ENCODE results near the gene WBP4. TPM values are rescaled to one million over a fixed set of nuclear protein-coding genes. Genes with fewer than 3 reads are reported as not detected.
A peak's percentile ranks its signal among the peaks of the same experiment; 100 is the strongest.

WBP4 gene, protein sequence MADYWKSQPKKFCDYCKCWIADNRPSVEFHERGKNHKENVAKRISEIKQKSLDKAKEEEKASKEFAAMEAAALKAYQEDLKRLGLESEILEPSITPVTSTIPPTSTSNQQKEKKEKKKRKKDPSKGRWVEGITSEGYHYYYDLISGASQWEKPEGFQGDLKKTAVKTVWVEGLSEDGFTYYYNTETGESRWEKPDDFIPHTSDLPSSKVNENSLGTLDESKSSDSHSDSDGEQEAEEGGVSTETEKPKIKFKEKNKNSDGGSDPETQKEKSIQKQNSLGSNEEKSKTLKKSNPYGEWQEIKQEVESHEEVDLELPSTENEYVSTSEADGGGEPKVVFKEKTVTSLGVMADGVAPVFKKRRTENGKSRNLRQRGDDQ
- 10.5 and 15.7 TPM in 2 replicates for total RNA-seq (2014; rRNA removed; shearing (Covaris generic); ENCODE audit: low replicate concordance)

DNA sequence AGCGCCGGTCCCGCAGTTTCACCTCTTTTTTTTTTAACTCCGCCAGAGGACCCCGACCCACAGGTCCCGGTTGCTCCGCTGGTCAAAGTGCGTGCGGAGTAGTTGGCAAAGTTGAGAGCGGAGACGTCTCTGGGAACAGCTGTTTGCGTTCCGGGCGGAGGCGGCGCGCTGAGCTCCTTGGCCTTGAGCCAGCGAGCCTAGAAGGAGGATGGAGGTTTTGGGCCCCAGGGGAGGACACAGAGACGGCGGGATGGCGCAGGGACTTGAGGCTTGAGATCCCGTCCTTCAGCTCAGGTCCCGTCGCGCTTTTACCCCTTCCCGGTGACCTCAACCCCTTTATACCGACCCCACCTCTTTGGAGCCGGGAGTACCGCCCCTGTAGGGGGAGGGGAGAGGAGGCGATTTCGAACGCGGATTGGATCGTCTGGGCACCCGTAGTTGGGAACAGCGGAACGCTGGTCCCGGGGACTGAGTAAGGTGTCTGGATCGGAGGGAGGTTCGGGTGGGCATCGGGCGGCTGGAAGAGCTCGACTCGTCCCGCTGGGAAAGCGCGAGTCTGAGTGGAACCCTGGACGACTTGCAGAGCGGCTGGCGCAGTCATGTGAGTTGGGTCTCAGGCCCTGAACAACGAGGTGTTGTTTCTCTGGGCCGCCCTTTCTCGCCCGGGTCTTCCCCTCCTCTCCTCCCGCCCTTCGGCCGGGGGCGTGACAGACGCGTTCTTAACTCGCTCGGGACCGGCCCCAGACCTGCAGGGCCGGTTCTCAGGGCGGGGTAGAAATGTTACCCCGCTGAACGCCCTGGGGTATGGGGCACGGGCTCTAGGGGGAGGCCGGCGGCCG is at the start of gene WBP4:
WBP4 (plus strand) TSS at position 435 of the 839 bp plus-strand sequence; CDS start at position 600, 165 bp downstream.
- H3K9me3 ChIP-seq = no peaks in the 10 kb centered on the region
- H3K27me3 ChIP-seq = no peaks in the 10 kb centered on the region
- peaks cover 25% of the 10 kb centered on the region for H3K36me3 ChIP-seq
- H3K4me3 ChIP-seq = peak within 1 kb of the TSS; percentile 92
- peak; percentile 93 for DNase-seq

DNA sequence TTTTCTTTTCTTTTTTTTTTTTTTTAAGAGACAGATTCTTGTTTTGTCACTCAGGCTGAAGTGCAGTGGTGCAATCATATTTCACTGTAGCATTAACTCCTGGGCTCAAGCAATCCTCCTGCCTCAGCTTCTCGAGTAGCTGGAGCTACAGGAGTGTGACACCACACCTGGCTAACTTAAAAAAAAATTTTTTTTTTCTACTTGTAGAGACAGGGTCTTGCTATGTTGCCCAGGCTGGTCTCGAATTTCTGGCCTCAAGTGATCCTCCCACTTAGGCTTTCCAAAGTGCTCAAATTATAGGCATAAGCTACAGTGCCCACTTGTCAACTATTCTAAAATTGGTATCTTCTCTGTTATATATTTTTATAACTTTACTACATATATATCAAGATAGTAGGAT is 48.8 kb upstream of the WBP4 start:
- no peak overlapping the region for H3K4me3 ChIP-seq
- H3K27me3 ChIP-seq = no peaks in the 10 kb centered on the region
- no peaks in the 10 kb centered on the region for H3K9me3 ChIP-seq
- H3K36me3 ChIP-seq = no peaks in the 10 kb centered on the region
- DNase-seq = no peak

DNA sequence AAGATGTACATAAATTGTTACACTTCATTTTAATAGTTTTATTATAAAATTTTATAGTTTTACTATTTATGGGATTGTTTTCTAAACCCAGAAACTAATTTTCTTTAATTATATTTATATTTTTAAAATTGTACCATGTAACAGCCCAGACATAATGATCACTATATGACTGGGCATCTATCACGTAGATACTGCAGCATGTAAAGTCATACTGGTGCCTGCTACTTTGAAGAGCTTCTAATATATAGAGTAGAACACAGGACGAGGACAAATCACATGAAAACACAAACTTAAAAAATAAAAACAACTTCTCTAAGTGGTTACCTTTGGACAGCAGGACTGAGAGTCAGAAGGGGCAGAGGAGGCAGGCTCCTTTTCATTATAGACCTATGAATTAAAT is 47.5 kb upstream of the WBP4 start:
- no peaks in the 10 kb centered on the region for H3K27me3 ChIP-seq
- DNase-seq = no peak
- no peak overlapping the region for H3K4me3 ChIP-seq
- no peaks in the 10 kb centered on the region for H3K36me3 ChIP-seq
- H3K9me3 ChIP-seq = no peaks in the 10 kb centered on the region

DNA sequence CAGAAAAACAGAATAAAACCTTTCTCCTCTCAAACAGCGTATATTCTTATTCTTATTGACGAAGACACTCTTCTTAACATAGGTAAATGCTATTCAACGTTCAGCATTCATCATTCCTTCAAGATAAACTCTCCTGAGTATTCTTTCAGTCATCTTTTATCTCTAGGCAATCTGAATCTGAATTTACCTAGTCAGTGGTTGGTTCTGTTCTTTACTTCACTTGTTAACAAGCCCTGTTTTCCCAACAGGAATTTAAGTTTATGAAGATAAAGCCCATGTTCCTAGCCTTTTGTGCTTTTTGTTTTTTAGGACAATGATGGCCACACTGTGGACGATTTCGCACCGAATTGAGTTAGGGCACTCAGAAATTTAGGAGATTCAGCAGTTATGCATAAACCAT is 45.4 kb upstream of the WBP4 start:
- no peak overlapping the region for H3K4me3 ChIP-seq
- H3K27me3 ChIP-seq = no peaks in the 10 kb centered on the region
- no peaks in the 10 kb centered on the region for H3K36me3 ChIP-seq
- no peaks in the 10 kb centered on the region for H3K9me3 ChIP-seq
- no peak for DNase-seq

DNA sequence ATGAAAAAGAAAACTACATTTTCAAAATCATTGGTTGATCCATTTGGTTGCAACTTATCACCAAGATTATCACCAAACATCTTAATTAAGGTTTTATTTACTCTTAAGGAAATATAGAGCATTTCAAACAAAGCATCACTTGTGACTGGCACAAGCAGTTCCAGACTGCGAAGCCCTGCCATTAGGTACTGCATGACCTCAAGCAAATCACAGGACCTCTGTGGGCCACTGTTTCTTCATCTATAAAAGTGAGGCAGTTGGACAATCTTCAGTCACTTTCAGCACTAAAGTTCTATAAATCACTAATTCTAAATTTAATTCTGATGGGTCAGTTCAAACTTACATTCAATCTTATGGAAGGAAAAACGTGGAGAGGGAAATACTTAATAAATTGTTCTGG is 44.1 kb upstream of the WBP4 start:
- H3K9me3 ChIP-seq = no peaks in the 10 kb centered on the region
- no peak overlapping the region for H3K4me3 ChIP-seq
- DNase-seq = no peak
- no peaks in the 10 kb centered on the region for H3K36me3 ChIP-seq
- H3K27me3 ChIP-seq = no peaks in the 10 kb centered on the region

DNA sequence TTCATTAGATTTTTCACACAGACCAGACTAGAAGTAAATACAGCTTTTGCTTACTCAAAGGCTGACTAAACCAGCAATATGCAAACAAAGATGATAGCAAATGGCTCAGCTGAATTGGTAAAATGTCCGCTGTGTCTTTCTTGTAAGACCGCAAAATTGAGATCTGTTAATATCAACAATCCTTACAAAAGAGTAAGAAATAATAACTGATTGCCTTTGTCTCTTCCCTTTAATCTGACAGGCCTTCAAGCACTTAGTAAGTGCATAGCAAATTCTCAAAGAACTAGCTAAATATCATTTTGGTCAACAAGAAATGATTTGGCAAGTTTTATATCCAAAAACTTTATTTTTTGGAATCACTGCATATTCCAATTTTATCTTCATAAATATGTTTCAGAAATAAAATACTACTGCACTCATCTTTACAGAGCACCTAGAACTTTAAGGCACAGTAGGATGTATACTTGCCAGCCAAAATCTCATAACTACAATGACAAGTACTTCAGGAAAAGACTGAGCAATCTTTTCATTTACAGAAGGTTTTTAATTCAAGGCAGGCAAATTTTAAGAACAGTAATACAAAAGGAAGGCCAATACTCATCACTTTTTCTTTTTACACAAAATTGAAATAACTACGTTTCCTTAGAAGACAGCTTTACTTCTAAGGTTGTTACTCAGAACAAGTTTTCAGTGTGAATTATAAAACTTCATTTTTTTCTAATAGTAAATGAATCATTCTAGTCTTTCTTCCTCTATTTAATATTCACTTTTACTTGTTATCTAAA is 43.3 kb upstream of the WBP4 start:
- Histone ChIP-seq H3K9me3 (no peaks in the 10 kb centered on the region), H3K27me3 (no peaks in the 10 kb centered on the region), H3K36me3 (no peaks in the 10 kb centered on the region), H3K4me3 (peak overlapping the region; percentile 33)
- no peak for DNase-seq

DNA sequence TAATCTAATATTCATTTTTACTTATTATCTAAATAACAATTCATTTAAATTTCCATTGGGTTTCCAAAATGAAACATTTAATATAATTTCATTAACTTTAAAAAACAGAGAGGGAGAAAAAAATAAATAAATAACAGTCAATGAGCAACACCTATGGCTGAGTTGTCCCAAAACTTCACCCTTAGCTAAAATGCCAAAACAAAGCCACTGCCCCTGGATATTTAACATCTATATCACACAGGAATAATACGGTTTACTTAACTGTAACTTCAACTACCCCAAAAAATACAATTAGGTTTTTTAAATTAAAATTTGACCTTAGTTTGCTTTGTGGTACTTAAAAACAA is 42.7 kb upstream of the WBP4 start:
- no peaks in the 10 kb centered on the region for H3K36me3 ChIP-seq
- H3K9me3 ChIP-seq = no peaks in the 10 kb centered on the region
- H3K4me3 ChIP-seq = peak overlapping the region; percentile 33
- H3K27me3 ChIP-seq = no peaks in the 10 kb centered on the region
- no peak for DNase-seq

DNA sequence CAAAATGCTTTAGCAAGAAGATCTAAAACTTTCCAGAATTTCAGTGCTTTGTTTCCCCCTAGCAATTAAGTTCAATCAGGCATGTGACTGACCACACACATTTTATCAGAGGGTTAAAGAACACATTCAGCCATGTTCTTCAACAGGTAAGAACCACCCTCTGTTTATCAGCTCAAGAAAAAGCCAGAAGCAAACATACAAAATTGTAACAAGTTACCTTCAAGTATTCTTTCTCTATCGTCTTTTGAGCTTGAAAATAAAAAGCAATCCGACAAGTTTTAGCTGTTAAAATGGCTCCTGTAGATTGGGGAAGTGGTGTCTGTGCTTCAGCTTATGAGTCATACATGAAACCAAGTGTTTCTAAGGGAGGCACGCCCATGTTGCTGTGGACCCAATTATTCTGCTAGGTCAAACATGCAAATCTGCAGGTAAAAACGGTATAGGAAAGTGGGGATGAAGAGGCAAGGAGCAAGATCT is 42.3 kb upstream of the WBP4 start, which contains the start of gene ELF1:
ELF1 (minus strand) TSS at position 306 of the 477 bp plus-strand sequence. CDS start 37,262 bp downstream, outside the sequence.
- peak; percentile 45 for DNase-seq
- H3K4me3 ChIP-seq = peak within 1 kb of the TSS; percentile 33
- no peaks in the 10 kb centered on the region for H3K9me3 ChIP-seq
- no peaks in the 10 kb centered on the region for H3K36me3 ChIP-seq
- no peaks in the 10 kb centered on the region for H3K27me3 ChIP-seq

DNA sequence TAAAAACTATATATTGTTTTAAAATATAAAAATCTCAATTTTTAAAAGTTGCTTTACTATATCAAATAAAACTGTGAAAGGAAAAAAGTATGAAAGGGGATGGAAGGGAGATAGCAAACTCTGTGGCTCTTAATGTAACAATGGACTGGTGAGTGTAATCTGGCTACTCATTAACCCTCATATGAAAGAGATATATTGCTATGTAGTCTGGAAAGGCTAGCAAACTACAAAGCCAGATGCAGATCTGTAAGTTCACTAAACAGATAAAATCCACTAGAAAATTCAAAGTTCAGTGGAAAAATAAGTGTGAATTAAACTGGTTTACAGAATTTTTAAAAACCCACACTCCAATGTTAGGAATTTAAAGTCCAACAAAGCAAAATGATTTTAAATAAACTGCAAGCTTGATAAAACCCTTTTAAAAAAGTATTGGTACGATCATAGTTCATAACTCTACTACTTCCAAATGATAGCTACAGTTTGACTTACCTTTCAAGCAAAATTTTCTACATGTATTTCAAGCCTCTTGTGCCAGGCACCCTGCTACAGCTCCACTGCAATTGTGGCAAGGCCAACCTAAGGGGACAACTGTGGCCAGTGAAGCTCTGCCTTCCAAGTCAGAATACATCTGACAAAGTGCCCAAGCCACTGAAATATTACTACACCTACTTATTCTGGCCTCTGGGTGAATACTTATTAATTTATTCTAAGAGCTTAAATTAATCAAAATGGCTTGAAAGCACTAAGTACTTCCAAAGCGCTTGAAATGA is 41.5 kb upstream of the WBP4 start:
- DNase-seq = no peak
- Histone ChIP-seq H3K27me3 (no peaks in the 10 kb centered on the region), H3K36me3 (no peaks in the 10 kb centered on the region)

DNA sequence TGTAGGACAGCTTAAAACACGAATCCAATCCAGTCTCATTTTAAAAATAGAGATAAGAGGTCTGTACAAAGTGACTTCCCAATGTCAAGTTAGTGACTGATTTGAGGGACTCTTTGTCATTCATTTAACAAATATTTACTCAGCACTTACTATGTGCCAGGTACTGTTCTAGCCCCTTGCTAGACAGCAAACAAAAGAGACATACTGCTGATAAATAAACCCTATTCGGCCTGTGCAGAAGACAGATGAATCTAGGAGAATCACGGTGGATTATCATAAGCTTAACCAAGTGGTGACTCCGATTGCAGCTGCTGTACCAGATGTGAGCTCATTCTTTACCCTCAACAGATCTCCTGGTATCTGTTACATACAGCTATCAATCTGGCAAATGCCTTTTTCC is 35.8 kb upstream of the WBP4 start:
- no peak for DNase-seq
- H3K9me3 ChIP-seq = no peaks in the 10 kb centered on the region
- H3K27me3 ChIP-seq = no peaks in the 10 kb centered on the region
- H3K36me3 ChIP-seq = no peaks in the 10 kb centered on the region
- no peak overlapping the region for H3K4me3 ChIP-seq

More for the DNA sequence above, 41.5 kb upstream of the WBP4 start:
- H3K4me3 ChIP-seq = no peak overlapping the region
- no peaks in the 10 kb centered on the region for H3K9me3 ChIP-seq

DNA sequence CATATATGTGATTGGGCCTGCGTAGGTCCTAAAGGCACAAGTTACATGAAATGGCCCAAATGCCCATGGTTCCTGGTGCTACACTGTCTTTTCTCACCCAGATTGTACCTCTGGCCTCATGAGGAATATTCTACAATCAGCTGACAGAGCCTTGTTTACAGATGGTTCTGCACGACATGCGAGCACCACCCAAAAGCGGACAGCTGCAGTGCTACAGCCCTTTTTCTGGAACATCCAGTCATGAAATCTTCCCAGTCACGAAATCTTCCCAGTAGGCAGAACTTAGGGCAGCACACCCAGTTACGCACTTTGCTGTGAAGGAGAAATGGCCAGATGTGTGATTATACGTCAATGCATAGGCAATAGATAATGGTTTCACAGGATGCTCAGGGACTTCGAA is 34.5 kb upstream of the WBP4 start:
- H3K9me3 ChIP-seq = no peaks in the 10 kb centered on the region
- DNase-seq = no peak
- no peaks in the 10 kb centered on the region for H3K27me3 ChIP-seq
- H3K36me3 ChIP-seq = no peaks in the 10 kb centered on the region
- H3K4me3 ChIP-seq = no peak overlapping the region

DNA sequence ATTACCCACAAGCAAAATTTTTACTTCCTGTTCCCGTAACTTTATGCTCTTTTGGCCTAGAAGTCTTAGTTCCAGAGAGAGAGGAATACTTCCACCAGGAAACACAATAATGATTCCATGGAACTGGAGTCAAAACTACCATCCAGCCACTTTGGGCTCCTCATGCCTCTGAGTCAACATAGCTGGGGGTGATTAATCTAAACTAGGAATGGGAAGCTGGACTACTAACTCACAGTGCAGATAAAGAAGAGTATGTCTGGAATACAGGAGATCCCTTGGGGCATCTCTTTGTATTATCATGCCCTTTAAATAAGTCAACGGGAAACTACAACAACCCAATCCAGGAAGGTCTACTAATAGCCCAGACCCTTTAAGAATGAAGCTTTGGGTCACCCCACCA is 33.3 kb upstream of the WBP4 start:
- Histone ChIP-seq H3K36me3 (no peaks in the 10 kb centered on the region), H3K4me3 (no peak overlapping the region), H3K9me3 (no peaks in the 10 kb centered on the region), H3K27me3 (no peaks in the 10 kb centered on the region)
- DNase-seq = no peak

DNA sequence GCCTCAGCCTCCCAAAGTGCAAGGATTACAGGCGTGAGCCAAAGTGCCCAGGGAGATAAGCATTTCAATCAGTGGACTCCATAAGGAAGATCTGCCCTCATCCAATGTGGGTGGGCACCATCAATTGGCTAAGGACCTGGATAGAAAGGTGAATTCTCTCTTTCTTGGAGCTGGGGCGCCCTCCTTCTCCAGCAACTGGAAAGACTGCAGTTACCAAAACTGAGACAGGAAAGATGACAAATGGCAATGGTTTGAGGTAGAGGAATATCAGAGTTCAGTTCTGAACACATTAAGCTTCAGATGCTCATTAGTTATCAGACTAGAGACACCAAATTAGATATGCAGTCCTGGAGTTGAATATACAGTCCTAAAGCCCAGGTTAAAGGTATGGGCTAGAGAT is 31.7 kb upstream of the WBP4 start:
- no peaks in the 10 kb centered on the region for H3K36me3 ChIP-seq
- no peaks in the 10 kb centered on the region for H3K9me3 ChIP-seq
- no peak for DNase-seq
- no peaks in the 10 kb centered on the region for H3K27me3 ChIP-seq
- H3K4me3 ChIP-seq = no peak overlapping the region

DNA sequence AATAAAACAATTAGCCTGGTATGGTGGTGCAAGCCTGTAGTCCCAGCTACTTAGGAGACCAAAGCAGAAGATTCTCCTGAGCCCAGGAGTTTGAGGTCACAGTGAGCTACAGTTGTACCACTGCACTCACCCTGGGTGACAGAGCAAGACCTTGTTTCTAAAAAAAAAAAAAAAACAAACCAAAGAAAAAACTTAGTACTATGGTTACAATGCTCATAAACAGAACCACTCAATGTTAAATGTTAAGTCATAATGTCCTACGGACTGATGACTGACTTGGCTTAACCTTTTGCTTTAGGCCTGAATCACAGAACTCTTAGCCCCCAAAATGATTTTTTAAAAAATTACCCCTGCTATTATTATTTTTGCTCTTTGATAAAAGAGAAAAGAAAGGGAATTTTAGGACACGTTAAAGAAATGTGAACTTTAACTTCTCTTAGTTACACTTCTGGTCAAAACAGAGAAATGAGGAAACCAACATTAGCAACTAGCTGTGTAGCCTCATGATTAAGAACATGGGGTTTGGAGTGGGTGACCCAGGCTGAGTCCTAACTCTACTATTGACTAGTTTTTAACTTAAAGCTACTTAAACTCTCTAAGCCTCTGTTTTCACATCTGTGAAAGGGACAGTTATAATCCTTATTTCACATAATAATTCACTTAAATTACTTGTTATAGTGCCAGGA is 28.5 kb upstream of the WBP4 start:
- no peaks in the 10 kb centered on the region for H3K36me3 ChIP-seq
- no peaks in the 10 kb centered on the region for H3K27me3 ChIP-seq
- DNase-seq = no peak
- H3K9me3 ChIP-seq = no peaks in the 10 kb centered on the region
- H3K4me3 ChIP-seq = no peak overlapping the region

DNA sequence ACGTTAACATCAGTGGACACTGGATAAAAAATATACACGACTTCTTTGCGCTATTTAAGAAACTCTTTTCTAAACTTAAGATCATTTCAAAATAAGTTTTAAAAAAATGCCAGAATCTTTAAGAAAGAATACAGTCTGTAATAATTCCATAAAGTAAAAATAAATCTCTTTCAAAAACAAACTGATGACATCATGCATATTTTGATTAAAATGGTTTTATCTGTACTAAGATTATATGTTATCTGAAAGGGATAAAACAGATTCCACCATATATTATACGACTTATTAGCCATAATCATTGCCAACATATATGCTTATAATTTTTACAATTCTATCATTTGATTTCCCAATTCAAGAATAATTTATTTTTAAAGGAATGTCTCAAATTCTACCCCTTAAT is 26.9 kb upstream of the WBP4 start:
- H3K27me3 ChIP-seq = no peaks in the 10 kb centered on the region
- no peaks in the 10 kb centered on the region for H3K36me3 ChIP-seq
- no peaks in the 10 kb centered on the region for H3K9me3 ChIP-seq
- H3K4me3 ChIP-seq = no peak overlapping the region
- no peak for DNase-seq

DNA sequence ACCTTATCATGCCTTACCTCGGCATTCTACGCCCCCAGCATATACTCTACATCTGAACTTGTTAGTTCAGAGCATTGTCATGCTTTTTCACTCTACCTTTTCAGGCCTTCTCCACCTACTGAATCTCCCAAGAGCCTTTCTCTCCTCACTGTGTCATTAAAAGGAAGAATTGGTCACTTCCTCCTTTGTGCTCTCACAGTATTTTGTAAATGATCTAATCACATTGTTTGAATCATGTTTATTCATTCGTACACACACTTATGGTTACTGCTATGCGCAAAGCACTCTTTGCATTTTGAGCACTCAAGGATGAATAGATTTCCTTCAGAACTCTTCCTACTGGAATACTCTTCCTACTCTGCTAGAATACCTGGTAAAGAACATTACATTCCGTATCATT is 26.4 kb upstream of the WBP4 start:
- Histone ChIP-seq H3K4me3 (no peak overlapping the region), H3K9me3 (no peaks in the 10 kb centered on the region), H3K36me3 (no peaks in the 10 kb centered on the region), H3K27me3 (no peaks in the 10 kb centered on the region)
- no peak for DNase-seq
